ENCODE measurements around the gene DNAH2.

Gene DNAH2

DNA sequence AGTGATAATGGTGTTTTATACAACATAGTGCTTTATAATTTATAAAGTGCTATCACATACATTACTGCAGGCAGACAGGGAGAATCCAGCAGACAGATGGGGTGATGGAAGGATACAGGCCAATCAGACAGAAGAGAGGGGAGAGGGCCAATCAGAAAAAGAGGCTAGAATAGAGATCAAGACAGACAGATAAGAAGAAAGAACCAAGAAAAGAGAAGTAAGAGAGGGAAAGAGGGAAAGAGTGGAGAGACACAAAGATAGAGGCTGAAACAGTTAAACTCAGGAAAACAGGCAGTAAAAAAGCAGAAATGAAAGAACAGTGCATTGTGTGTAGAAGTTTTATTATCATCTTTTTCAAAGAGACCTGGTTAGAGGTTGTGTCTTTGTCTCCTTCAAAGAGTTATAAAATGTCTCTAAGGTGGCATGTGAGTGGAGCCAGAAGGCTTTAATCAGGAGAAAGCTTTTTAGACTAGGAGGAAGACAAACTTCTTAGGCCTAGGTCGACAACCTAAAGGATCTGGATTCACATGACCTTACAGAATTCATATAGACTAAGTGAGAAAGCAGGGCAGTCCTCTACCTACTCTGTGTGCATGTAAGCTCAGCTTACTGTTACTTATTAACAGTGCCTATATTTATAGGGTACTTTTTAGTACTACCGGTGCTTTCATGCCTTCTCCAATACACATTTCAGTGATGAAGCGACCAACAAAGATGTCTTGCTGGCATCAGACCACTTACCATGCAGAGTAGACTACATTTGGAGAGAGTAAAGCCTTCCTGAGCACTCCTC, 162.7 kb downstream of the DNAH2 start:
- no peak for DNase-seq (ENCODE audit: low spot score)

DNA sequence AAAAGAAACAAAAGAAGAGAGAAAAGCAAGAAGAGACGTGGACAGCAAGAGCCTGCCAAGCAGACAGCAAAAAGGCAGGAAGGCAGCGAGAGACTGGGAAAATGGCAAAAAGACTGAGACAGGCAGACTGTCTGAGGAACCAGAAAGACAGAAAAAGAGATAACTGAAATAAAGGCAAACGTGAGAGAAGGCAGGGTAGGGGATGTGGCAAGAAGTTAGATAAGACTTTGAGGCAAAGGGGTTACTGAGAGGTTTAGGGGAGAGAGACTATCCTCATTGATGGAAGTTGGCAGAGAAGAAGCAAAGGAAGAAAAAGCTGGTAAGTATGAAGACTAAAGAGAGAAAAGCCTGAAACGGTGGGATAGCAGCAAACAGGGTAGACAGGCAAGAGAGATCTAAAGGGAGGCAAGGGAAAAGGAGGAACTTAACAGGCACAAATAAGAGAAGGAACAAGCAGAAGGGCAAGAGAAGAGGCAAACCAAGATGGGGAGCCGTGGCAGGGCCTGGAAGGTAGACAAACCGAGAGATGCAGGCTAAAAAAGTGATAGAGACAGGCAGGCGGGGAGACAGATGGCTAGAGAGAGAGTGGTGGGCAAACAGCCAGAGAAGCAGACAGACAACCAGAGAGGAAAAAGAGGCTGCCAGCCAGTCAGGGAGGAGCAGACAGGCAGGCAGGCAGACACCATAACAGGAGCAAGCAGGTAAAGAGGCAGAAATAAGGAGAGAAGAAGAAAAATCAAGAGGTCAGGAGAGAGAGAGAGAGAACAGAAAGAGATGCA, 163.9 kb downstream of the DNAH2 start:
- no peak for DNase-seq (ENCODE audit: low spot score)

GRCh38 chr17:7882068-7882467, 164.5 kb downstream of the DNAH2 start:
- DNase-seq (ENCODE audit: low spot score), result no peak

DNA sequence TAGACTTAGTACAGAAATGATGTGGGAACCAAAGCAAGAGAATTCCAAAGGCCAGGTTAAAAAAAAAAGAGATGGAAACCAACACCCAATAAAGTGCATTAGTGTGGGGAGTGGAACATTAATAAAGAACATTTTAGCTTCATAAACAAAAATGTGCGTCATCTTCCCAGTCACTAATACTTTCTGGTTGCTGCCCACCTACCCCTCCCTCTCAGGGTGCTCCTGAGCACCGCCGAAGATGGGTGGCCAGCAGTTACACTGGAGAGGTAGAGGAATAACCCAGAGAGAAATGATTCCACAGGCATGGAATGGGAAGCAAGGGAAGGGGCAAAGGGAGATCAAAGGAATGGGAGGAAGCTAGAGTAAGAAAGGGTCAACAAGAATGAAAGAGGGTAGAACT, 165.1 kb downstream of the DNAH2 start:
- DNase-seq (ENCODE audit: low spot score), result no peak

Measured in GM03348 (cell line).